Measurements from ENCODE around the gene KRT83. TPM values are rescaled to one million over a fixed set of nuclear protein-coding genes. Genes with fewer than 3 reads are reported as not detected.
"Not testable (repeated sequence)": the region's sequence is repeated elsewhere in the genome, so short reads cannot be mapped to it uniquely, and the experiment has no call there.

Gene KRT83
- polyA plus RNA-seq, 3 donors = not detected

GRCh38 chr12:52312086-52312485 is 9.1 kb downstream of the KRT83 start:
- no peak for DNase-seq (ENCODE audit: low read depth in 3 of 3, low spot score in 2 of 3)

GRCh38 chr12:52311285-52311648 is 9.9 kb downstream of the KRT83 start:
- DNase-seq (ENCODE audit: low read depth in 3 of 3, low spot score in 2 of 3) = no peak

- no peak for DNase-seq (ENCODE audit: low read depth in 3 of 3, low spot score in 2 of 3)
These were observed 10.4 kb downstream of the KRT83 start for GRCh38 chr12:52310622-52311284.

GRCh38 chr12:52308806-52309425 is 12.3 kb downstream of the KRT83 start:
- DNase-seq (ENCODE audit: low read depth in 3 of 3, low spot score in 2 of 3) = no peak

GRCh38 chr12:52307836-52308805 is 13.1 kb downstream of the KRT83 start:
- peak; percentile 12 to 46 (median 27) for DNase-seq (ENCODE audit: low read depth in 3 of 3, low spot score in 2 of 3)

GRCh38 chr12:52306731-52307130 is 14.5 kb downstream of the KRT83 start:
- no peak for DNase-seq (ENCODE audit: low read depth in 3 of 3, low spot score in 2 of 3)

- no peak for DNase-seq (ENCODE audit: low read depth in 3 of 3, low spot score in 2 of 3)
These were observed 15.1 kb downstream of the KRT83 start for GRCh38 chr12:52305921-52306705.

- DNase-seq (ENCODE audit: low read depth in 3 of 3, low spot score in 2 of 3) = not testable (repeated sequence)
These were observed 16.2 kb downstream of the KRT83 start for GRCh38 chr12:52304941-52305411.

- not testable (repeated sequence) for DNase-seq (ENCODE audit: low read depth in 3 of 3, low spot score in 2 of 3)
These were observed 18.8 kb downstream of the KRT83 start for GRCh38 chr12:52302242-52302914.

- not testable (repeated sequence) for DNase-seq (ENCODE audit: low read depth in 3 of 3, low spot score in 2 of 3)
These were observed 19.5 kb downstream of the KRT83 start for GRCh38 chr12:52301721-52302120.

- no peak for DNase-seq (ENCODE audit: low read depth in 3 of 3, low spot score in 2 of 3)
These were observed 20.2 kb downstream of the KRT83 start for GRCh38 chr12:52300796-52301691.

GRCh38 chr12:52298677-52299190 is 22.5 kb downstream of the KRT83 start:
- DNase-seq (ENCODE audit: low read depth in 3 of 3, low spot score in 2 of 3) = no peak

GRCh38 chr12:52296572-52297215 is 24.5 kb downstream of the KRT83 start:
- DNase-seq (ENCODE audit: low read depth in 3 of 3, low spot score in 2 of 3) = no peak

- DNase-seq (ENCODE audit: low read depth in 3 of 3, low spot score in 2 of 3) = no peak
These were observed 25.5 kb downstream of the KRT83 start for GRCh38 chr12:52295663-52296062.

GRCh38 chr12:52294803-52295202 is 26.4 kb downstream of the KRT83 start:
- no peak for DNase-seq (ENCODE audit: low read depth in 3 of 3, low spot score in 2 of 3)

GRCh38 chr12:52293926-52294325 is 27.3 kb downstream of the KRT83 start:
- DNase-seq (ENCODE audit: low read depth in 3 of 3, low spot score in 2 of 3) = no peak

- no peak for DNase-seq (ENCODE audit: low read depth in 3 of 3, low spot score in 2 of 3)
These were observed 29.8 kb downstream of the KRT83 start, which contains the start of gene KRT81 for GRCh38 chr12:52291267-52291935. Gene KRT81, minus strand, starts transcription at chr12:52291534. Its CDS starts 69 bp downstream, at chr12:52291465.
